Thyroid gland (tissue), 4 donors: Measurements from ENCODE around the gene DNAH3. TPM values are rescaled to one million over a fixed set of nuclear protein-coding genes. Genes with fewer than 3 reads are reported as not detected.
"Not testable (repeated sequence)": the region's sequence is repeated elsewhere in the genome, so short reads cannot be mapped to it uniquely, and the experiment has no call there.

ENCODE experiments used
- DNase-seq, 2 donors: peaks; one replicate each; pipeline ENCODE4 v3.0.0-alpha.2; 2019
- H3K27ac ChIP-seq, 3 donors: fragments of 200-600 bp; sonication (generic); 1 replicate in 2 of 3; 2 replicates in 1 of 3; pipeline ENCODE4 v1.5.1; 2016 to 2019; ENCODE audit warnings: mild to moderate bottlenecking in 1 of 3, moderate library complexity in 1 of 3
- H3K27me3 ChIP-seq: fragments of 200-600 bp; sonication (generic); one replicate; pipeline ENCODE4 v1.5.1; 2019
- H3K36me3 ChIP-seq, 2 donors: fragments of 200-600 bp; sonication (generic); one replicate each; pipeline ENCODE4 v1.5.1; 2016 to 2019
- H3K4me1 ChIP-seq, 2 donors: fragments of 200-600 bp; sonication (generic); one replicate each; pipeline ENCODE4 v1.5.1; 2017 to 2019
- H3K4me3 ChIP-seq, 3 donors: fragments of 200-600 bp; sonication (generic); replicated peaks in 1 of 3; 1 replicate in 2 of 3; 2 replicates in 1 of 3; pipeline ENCODE4 v1.5.1; 2016; ENCODE audit warnings: mild to moderate bottlenecking in 1 of 3
- H3K9me3 ChIP-seq: fragments of 200-600 bp; sonication (generic); one replicate; pipeline ENCODE4 v1.5.1; 2017
- POLR2A ChIP-seq, 2 donors: fragments of 450-650 bp; IDR thresholded peaks; one replicate each; pipeline ENCODE4 v1.6.1; 2017; ENCODE audit warnings: antibody characterized with exemption in 2 of 2, mild to moderate bottlenecking in 2 of 2, moderate library complexity in 1 of 2
- WGBS, 2 donors: methylation state at CpG; one replicate each; pipeline ENCODE4 v1.1.5; 2017; 5-methylcytosine and 5-hydroxymethylcytosine counted together
- intact Hi-C: fragments of 100-400 bp; cut with DNase I; formaldehyde crosslinking; loops from one replicate; pipeline ENCODE4 v1.15.1; 2023
- total RNA-seq, 4 donors: library from RNA; depleted of rRNA; stranded (reverse); fragments of >200 nt; gene quantifications; one replicate each; pipeline ENCODE4 v1.2.3, GENCODE V29; 2016
- TF ChIP-seq, protein P1 (sequence below), 6 experiments: fragments of 200-600 bp in 3 of 6; fragments of 450-650 bp in 3 of 6; sonication (generic) in 3 of 6; IDR thresholded peaks; one replicate each; pipeline ENCODE4 v1.5.1; 2016 to 2019; ENCODE audit warnings: antibody characterized with exemption in 6 of 6, mild to moderate bottlenecking in 2 of 6, inconsistent platforms in 1 of 6, moderate library complexity in 1 of 6

The DNAH3 gene
- total RNA-seq, 4 donors from 2014 or later: 0.15 TPM; not detected in 3

DNA sequence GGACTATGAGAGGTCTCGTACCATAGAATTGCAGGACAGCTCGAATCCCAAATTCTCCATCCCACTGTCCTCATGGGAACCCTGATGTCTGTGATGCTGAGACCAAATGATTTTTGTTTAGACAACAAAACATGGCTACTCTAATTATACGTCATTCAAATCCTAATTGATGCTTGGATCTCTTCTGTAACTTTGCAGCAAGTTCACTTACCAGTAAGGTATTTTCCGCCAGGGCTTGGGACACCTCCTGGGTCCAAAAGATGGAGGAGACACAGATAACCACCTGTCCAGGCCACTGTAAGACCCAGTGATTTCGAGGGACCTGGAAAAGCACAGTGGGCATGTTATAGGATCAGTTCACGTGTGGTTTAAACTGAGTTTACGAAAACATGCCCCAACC lies 92.8 kb downstream of the DNAH3 start:
- Histone ChIP-seq H3K27ac (no peak overlapping the region), H3K4me3 (no peak overlapping the region), H3K36me3 (no peaks in the 10 kb centered on the region), H3K4me1 (no peaks in the 10 kb centered on the region), H3K27me3 (no peaks in the 10 kb centered on the region), H3K9me3 (no peaks in the 10 kb centered on the region)
- 77 to 80% methylated on average over 7 of the region's 7 CpGs for WGBS, 2 donors
- no peak for TF ChIP-seq POLR2A (IDR thresholded peaks at IDR 0.05)
- TF ChIP-seq, protein P1, sequence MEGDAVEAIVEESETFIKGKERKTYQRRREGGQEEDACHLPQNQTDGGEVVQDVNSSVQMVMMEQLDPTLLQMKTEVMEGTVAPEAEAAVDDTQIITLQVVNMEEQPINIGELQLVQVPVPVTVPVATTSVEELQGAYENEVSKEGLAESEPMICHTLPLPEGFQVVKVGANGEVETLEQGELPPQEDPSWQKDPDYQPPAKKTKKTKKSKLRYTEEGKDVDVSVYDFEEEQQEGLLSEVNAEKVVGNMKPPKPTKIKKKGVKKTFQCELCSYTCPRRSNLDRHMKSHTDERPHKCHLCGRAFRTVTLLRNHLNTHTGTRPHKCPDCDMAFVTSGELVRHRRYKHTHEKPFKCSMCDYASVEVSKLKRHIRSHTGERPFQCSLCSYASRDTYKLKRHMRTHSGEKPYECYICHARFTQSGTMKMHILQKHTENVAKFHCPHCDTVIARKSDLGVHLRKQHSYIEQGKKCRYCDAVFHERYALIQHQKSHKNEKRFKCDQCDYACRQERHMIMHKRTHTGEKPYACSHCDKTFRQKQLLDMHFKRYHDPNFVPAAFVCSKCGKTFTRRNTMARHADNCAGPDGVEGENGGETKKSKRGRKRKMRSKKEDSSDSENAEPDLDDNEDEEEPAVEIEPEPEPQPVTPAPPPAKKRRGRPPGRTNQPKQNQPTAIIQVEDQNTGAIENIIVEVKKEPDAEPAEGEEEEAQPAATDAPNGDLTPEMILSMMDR (IDR thresholded peaks at IDR 0.05): no peak
- no peak for DNase-seq
- intact Hi-C loops: no loop called here

DNA sequence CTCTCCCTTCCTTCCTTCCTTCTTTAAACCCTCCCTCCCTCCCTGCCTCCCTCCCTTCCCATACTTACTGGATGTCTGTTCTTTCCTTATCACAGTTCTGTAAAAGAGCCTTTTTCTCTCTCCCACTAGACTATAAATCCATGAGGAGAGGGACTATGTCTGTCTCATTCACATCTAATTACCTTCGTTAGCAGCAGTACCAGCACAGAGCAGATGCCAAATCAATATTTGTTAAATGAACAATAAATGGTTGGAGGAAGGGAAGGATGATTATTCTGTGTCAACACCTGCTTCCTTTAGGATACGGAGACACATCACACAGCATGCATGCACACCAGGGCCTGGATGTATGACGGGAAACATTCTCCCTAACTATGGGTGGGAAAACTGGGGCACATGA lies 94.2 kb downstream of the DNAH3 start:
- Histone ChIP-seq H3K27ac (no peak overlapping the region), H3K27me3 (no peaks in the 10 kb centered on the region), H3K4me3 (no peak overlapping the region), H3K4me1 (no peaks in the 10 kb centered on the region), H3K36me3 (no peaks in the 10 kb centered on the region), H3K9me3 (no peaks in the 10 kb centered on the region)
- TF ChIP-seq, protein P1 (IDR thresholded peaks at IDR 0.05): no peak
- TF ChIP-seq POLR2A (IDR thresholded peaks at IDR 0.05): no peak
- intact Hi-C loops: no loop called here
- no peak for DNase-seq
- WGBS, 2 donors: 58 to 64% methylated on average over 3 of the region's 3 CpGs

DNA sequence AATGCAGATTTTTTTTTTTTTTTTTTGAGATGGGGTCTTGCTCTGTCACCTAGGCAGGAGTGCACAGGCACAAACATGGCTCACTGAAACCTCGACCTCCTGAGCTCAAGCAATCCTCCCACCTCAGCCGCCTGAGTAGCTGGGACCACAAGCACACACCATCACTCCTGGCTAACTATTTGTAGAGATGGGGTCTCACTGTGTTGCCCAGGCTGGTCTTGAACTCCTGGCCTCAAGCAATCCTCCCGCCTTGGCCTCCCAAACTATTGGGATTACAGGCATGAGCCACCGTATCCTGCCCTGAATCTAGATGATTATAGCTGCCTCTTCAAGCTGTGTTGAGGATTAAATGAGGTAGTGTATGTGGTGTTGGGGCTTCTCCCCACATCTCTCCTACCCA lies 94.9 kb downstream of the DNAH3 start:
- H3K4me3 ChIP-seq, H3K36me3 ChIP-seq, DNase-seq, intact Hi-C loops, H3K27ac ChIP-seq, H3K4me1 ChIP-seq, H3K27me3 ChIP-seq, H3K9me3 ChIP-seq: not testable (repeated sequence)
- WGBS, 2 donors: 94 to 97% methylated on average over 4 of the region's 4 CpGs

DNA sequence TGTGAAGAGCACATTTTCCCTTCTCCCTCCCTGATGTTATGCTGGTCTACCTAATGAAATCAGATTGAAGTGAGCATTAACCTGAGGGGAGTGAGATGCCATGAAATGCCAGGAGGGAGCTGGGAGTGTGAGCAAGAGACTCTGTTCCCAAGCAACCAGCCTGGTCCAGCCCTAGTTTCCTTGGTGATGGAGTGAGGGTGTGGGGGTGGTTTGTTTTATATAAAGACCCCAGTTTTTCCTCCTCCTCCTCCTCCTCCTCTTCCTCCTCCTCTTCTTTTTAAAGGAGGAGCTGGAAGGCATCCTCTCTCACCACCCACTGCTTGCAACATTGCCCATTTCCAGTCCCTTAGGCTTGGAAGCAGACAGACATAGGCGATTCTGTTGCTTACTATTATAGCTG lies 97.1 kb downstream of the DNAH3 start:
- no peaks in the 10 kb centered on the region for H3K4me1 ChIP-seq
- no peak for TF ChIP-seq POLR2A (IDR thresholded peaks at IDR 0.05)
- TF ChIP-seq, protein P1 (IDR thresholded peaks at IDR 0.05): no peak
- DNase-seq: no peak
- H3K27ac ChIP-seq: no peak overlapping the region
- no peak overlapping the region for H3K4me3 ChIP-seq
- no peaks in the 10 kb centered on the region for H3K36me3 ChIP-seq
- no peaks in the 10 kb centered on the region for H3K9me3 ChIP-seq
- H3K27me3 ChIP-seq: no peaks in the 10 kb centered on the region
- 85 to 96% methylated on average over 1 of the region's 1 CpG for WGBS, 2 donors
- intact Hi-C loops: no loop called here

DNA sequence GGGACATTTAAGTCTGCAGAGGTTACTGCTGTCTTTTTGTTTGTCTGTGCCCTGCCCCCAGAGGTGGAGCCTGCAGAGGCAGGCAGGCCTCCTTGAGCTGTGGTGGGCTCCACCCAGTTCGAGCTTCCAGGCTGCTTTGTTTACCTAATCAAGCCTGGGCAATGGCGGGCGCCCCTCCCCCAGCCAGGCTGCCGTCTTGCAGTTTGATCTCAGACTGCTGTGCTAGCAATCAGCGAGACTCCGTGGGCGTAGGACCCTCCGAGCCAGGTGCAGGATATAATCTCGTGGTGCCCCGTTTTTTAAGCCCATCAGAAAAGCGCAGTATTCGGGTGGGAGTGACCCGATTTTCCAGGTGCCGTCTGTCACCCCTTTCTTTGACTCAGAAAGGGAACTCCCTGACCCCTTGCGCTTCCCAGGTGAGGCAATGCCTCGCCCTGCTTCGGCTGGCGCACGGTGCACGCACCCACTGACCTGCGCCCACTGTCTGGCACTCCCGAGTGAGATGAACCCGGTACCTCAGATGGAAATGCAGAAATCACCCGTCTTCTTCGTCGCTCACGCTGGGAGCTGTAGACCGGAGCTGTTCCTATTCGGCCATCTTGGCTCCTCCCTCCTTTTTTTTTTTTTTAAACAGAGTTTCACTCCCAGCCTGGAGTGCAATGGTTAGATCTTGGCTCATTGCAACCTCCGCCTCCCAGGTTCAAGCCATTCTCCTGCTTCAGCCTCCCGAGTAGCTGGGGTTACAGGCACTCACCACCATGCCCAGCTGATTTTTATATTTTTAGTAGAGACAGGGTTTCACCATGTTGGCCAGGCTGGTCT lies 102.3 kb downstream of the DNAH3 start:
- H3K9me3 ChIP-seq, DNase-seq, intact Hi-C loops, H3K4me1 ChIP-seq, H3K27me3 ChIP-seq, H3K36me3 ChIP-seq, H3K4me3 ChIP-seq, H3K27ac ChIP-seq: not testable (repeated sequence)
- 69 to 82% methylated on average over 26 to 31 of the region's 31 CpGs for WGBS, 2 donors

DNA sequence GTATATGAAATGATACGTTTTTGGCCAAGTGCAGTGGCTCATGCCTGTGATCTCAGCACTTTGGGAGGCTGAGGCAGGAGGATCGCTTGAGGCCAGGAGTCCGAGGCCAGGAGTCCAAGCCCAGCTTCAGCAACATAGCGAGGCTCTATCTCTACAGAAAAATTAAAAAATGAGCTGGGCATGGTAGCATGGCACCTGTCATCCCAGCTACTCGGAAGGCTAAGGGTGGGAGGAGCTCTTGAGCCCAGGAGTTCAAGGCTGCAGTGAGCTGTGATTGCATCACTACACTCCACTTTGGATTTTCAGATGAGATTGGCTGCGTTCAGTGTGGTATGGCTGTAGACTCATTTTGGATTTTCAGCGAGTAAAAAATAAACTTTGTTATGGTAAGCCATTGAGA lies 112.4 kb downstream of the DNAH3 start:
- H3K36me3 ChIP-seq: no peaks in the 10 kb centered on the region
- no peaks in the 10 kb centered on the region for H3K27me3 ChIP-seq
- no peak for DNase-seq
- WGBS, 2 donors: 81 to 85% methylated on average over 7 of the region's 7 CpGs
- intact Hi-C loops: no loop called here
- H3K4me1 ChIP-seq: no peaks in the 10 kb centered on the region
- no peak overlapping the region for H3K27ac ChIP-seq
- H3K4me3 ChIP-seq: no peak overlapping the region
- TF ChIP-seq POLR2A (IDR thresholded peaks at IDR 0.05): no peak
- TF ChIP-seq, protein P1 (IDR thresholded peaks at IDR 0.05): no peak
- no peaks in the 10 kb centered on the region for H3K9me3 ChIP-seq
